SK-N-SH (cell line): Measurements from ENCODE around the gene TRPV6. TPM values are rescaled to one million over a fixed set of nuclear protein-coding genes. Genes with fewer than 3 reads are reported as not detected.

ENCODE experiments used
- CTCF ChIA-PET: fragments of 300-600, 350-600 bp; formaldehyde crosslinking; extraction: SDS; loops from one replicate; lab custom pipeline; 2021; lab: Yijun Ruan, JAX
- POLR2A ChIA-PET: fragments of 350-600 bp; sonication (Branson Sonifier 250); formaldehyde crosslinking; extraction: SDS; loops from one replicate; lab custom pipeline; 2020; ENCODE audit warnings: antibody characterized with exemption, inconsistent platforms; lab: Yijun Ruan, JAX
- DNase-seq: peaks from one replicate; pipeline ENCODE4 v3.0.0; 2012
- H2AFZ ChIP-seq: fragments of 200-600 bp; sonication (generic); 2 replicates; pipeline ENCODE4 v1.8.1; 2016; ENCODE audit warnings: antibody characterized with exemption, mild to moderate bottlenecking, low read depth
- H3F3A ChIP-seq: fragments of 200-600 bp; sonication (generic); replicated peaks from 2 replicates; pipeline ENCODE3; 2016; ENCODE audit warnings: antibody characterized with exemption, mild to moderate bottlenecking; ENCODE audit not compliant: insufficient read depth
- H3K27ac ChIP-seq, 2 experiments: fragments of 200-500 bp in 1 of 2; fragments of 200-600 bp in 1 of 2; sonication (Bioruptor generic) in 1 of 2; sonication (generic), shearing (Covaris generic) in 1 of 2; 2 replicates each; pipeline versions ENCODE4 v1.5.1 to v1.6.1; 2014 to 2016; ENCODE audit warnings: low read depth in 2 of 2, inconsistent platforms in 1 of 2, low read length in 1 of 2, mild to moderate bottlenecking in 1 of 2, mixed read lengths in 1 of 2
- H3K27me3 ChIP-seq: fragments of 200-600 bp; sonication (generic), shearing (Covaris generic); 2 replicates; pipeline ENCODE4 v1.6.1; 2016; ENCODE audit warnings: mixed run types; ENCODE audit not compliant: insufficient read depth
- H3K36me3 ChIP-seq, 2 experiments: fragments of 200-500 bp in 1 of 2; fragments of 200-600 bp in 1 of 2; sonication (Bioruptor generic) in 1 of 2; sonication (generic) in 1 of 2; replicated peaks in 1 of 2; 2 replicates each; pipeline versions ENCODE3 to v1.5.1; 2014 to 2016; ENCODE audit warnings: low read length in 1 of 2, mild to moderate bottlenecking in 1 of 2; ENCODE audit not compliant: insufficient read depth in 2 of 2, control insufficient read depth in 1 of 2
- H3K4me1 ChIP-seq, 2 experiments: fragments of 200-500 bp in 1 of 2; fragments of 200-600 bp in 1 of 2; sonication (Bioruptor generic) in 1 of 2; sonication (generic), shearing (Covaris generic) in 1 of 2; 2 replicates each; pipeline versions ENCODE4 v1.5.1 to v1.6.1; 2014 to 2016; ENCODE audit warnings: low read depth in 1 of 2, low read length in 1 of 2, mixed run types in 1 of 2; ENCODE audit not compliant: insufficient read depth in 2 of 2, control insufficient read depth in 1 of 2
- H3K4me2 ChIP-seq: fragments of 200-600 bp; sonication (generic), shearing (Covaris generic); 2 replicates; pipeline ENCODE4 v1.6.1; 2017; ENCODE audit warnings: mixed run types
- H3K4me3 ChIP-seq, 2 experiments: fragments of 200-500 bp in 1 of 2; fragments of 200-600 bp in 1 of 2; sonication (Bioruptor generic) in 1 of 2; sonication (generic), shearing (Covaris generic) in 1 of 2; 2 replicates each; pipeline versions ENCODE4 v1.5.1 to v1.8.1; 2014 to 2016; ENCODE audit warnings: low read depth in 2 of 2, inconsistent platforms in 1 of 2, low read length in 1 of 2, mild to moderate bottlenecking in 1 of 2, mixed read lengths in 1 of 2, moderate library complexity in 1 of 2
- H3K79me2 ChIP-seq: fragments of 200-600 bp; sonication (generic); 2 replicates; pipeline ENCODE4 v1.8.1; 2017; ENCODE audit warnings: mild to moderate bottlenecking; ENCODE audit not compliant: insufficient read depth
- H3K9ac ChIP-seq: fragments of 200-600 bp; sonication (generic); 2 replicates; pipeline ENCODE4 v1.6.1; 2017; ENCODE audit warnings: mixed run types
- H3K9me2 ChIP-seq: fragments of 200-600 bp; sonication (generic); 2 replicates; pipeline ENCODE4 v1.6.1; 2017; ENCODE audit warnings: mixed run types
- H3K9me3 ChIP-seq: fragments of 200-600 bp; sonication (generic); 2 replicates; pipeline ENCODE4 v1.6.1; 2017; ENCODE audit warnings: mixed run types, mild to moderate bottlenecking, moderate library complexity
- H4K20me1 ChIP-seq: fragments of 200-600 bp; sonication (generic); 2 replicates; pipeline ENCODE4 v1.6.1; 2017; ENCODE audit warnings: mild to moderate bottlenecking, mixed run types; ENCODE audit not compliant: insufficient read depth
- CHD2 ChIP-seq: fragments of 150-350 bp; IDR thresholded peaks from 2 replicates; pipeline ENCODE4 v1.6.1; 2018; ENCODE audit warnings: low read length; ENCODE audit not compliant: partially characterized antibody
- CTCF ChIP-seq: fragments of 200-600 bp; sonication (generic); IDR thresholded peaks from 2 replicates; pipeline ENCODE4 v1.6.1; 2017; ENCODE audit warnings: antibody characterized with exemption, mild to moderate bottlenecking, moderate library complexity
- ELF1 ChIP-seq: IDR thresholded peaks from 2 replicates; pipeline ENCODE4 v1.4.0; 2012
- EP300 ChIP-seq, 2 experiments: IDR thresholded peaks; 2 replicates each; pipeline versions ENCODE4 v1.4.0 to v1.6.1; 2012; ENCODE audit warnings: borderline replicate concordance in 1 of 2, low read depth in 1 of 2, low read length in 1 of 2
- FOXJ3 ChIP-seq: sonication (generic); formaldehyde crosslinking; IDR thresholded peaks from 2 replicates; pipeline ENCODE4 v1.5.1; 2020; ENCODE audit warnings: mild to moderate bottlenecking, missing genetic modification reagents
- GABPA ChIP-seq: IDR thresholded peaks from 2 replicates; pipeline ENCODE4 v1.4.0; 2012; ENCODE audit warnings: low read depth, mild to moderate bottlenecking
- JUND ChIP-seq: IDR thresholded peaks from 2 replicates; pipeline ENCODE4 v1.4.0; 2012
- MAX ChIP-seq: IDR thresholded peaks from 2 replicates; pipeline ENCODE4 v1.4.0; 2012; ENCODE audit warnings: low read depth
- MEF2A ChIP-seq: IDR thresholded peaks from 2 replicates; pipeline ENCODE4 v1.4.0; 2012; ENCODE audit warnings: low read depth, borderline replicate concordance
- MXI1 ChIP-seq: IDR thresholded peaks from 2 replicates; pipeline ENCODE4 v1.6.1; 2012; ENCODE audit warnings: mild to moderate bottlenecking, low read depth, low read length, improper control_type of control experiment
- NFIC ChIP-seq: IDR thresholded peaks from 2 replicates; pipeline ENCODE4 v1.4.0; 2012; ENCODE audit warnings: borderline replicate concordance
- NRF1 ChIP-seq: IDR thresholded peaks from 2 replicates; pipeline ENCODE4 v1.6.1; 2012; ENCODE audit warnings: low read depth, mild to moderate bottlenecking, low read length
- RFX5 ChIP-seq: IDR thresholded peaks from 2 replicates; pipeline ENCODE4 v1.6.1; 2012; ENCODE audit warnings: mild to moderate bottlenecking, improper control_type of control experiment, low read length
- SIN3A ChIP-seq: IDR thresholded peaks from 2 replicates; pipeline ENCODE4 v1.6.1; 2012; ENCODE audit warnings: low read depth, mild to moderate bottlenecking, low read length, moderate library complexity, borderline replicate concordance
- TCF12 ChIP-seq: IDR thresholded peaks from 2 replicates; pipeline ENCODE4 v1.4.0; 2012
- USF2 ChIP-seq: fragments of 150-350 bp; IDR thresholded peaks from 2 replicates; pipeline ENCODE4 v1.6.1; 2017; ENCODE audit warnings: antibody characterized with exemption, low read length, low read depth, borderline replicate concordance
- ZBTB33 ChIP-seq: IDR thresholded peaks from 2 replicates; pipeline ENCODE4 v1.4.0; 2012; ENCODE audit warnings: low read depth, borderline replicate concordance
- WGBS: methylation state at CpG from one replicate; pipeline ENCODE4 v1.1.6; 2017; ENCODE audit warnings: low lambda C conversion rate; 5-methylcytosine and 5-hydroxymethylcytosine counted together
- polyA plus RNA-seq, 3 experiments: library from polyadenylated mRNA; depleted of rRNA; stranded (reverse); fragments of >200 nt; gene quantifications; 2 replicates each; pipeline ENCODE4 v1.2.3, GENCODE V29; 2012
- TF ChIP-seq, protein P1 (sequence below): IDR thresholded peaks from 2 replicates; pipeline ENCODE4 v1.4.0; 2012; ENCODE audit warnings: low read depth, borderline replicate concordance
- TF ChIP-seq, protein P2 (sequence below): IDR thresholded peaks from 2 replicates; pipeline ENCODE4; 2012

TRPV6 gene
- polyA plus RNA-seq, 1 of the 3 experiments (the other 2 are of a cell fraction): not detected

GRCh38 chr7:142872106-142872675, 13.4 kb downstream of the TRPV6 start:
- TF ChIP-seq MXI1: no peak
- no peak for TF ChIP-seq CTCF
- no peak for TF ChIP-seq NRF1
- no peak for TF ChIP-seq FOXJ3 (CRISPR knock-in tag)
- TF ChIP-seq SIN3A: no peak
- no peak for TF ChIP-seq RFX5
- TF ChIP-seq, protein P1, sequence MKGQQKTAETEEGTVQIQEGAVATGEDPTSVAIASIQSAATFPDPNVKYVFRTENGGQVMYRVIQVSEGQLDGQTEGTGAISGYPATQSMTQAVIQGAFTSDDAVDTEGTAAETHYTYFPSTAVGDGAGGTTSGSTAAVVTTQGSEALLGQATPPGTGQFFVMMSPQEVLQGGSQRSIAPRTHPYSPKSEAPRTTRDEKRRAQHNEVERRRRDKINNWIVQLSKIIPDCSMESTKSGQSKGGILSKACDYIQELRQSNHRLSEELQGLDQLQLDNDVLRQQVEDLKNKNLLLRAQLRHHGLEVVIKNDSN: no peak
- no peak for TF ChIP-seq TCF12
- TF ChIP-seq, protein P2, sequence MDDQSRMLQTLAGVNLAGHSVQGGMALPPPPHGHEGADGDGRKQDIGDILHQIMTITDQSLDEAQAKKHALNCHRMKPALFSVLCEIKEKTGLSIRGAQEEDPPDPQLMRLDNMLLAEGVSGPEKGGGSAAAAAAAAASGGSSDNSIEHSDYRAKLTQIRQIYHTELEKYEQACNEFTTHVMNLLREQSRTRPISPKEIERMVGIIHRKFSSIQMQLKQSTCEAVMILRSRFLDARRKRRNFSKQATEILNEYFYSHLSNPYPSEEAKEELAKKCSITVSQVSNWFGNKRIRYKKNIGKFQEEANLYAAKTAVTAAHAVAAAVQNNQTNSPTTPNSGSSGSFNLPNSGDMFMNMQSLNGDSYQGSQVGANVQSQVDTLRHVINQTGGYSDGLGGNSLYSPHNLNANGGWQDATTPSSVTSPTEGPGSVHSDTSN: no peak
- TF ChIP-seq CHD2: no peak
- TF ChIP-seq ZBTB33: no peak
- no peak for TF ChIP-seq EP300 (IDR thresholded peaks at IDR 0.05; ENCODE audit: borderline replicate concordance in 1 of 2, low read depth in 1 of 2, low read length in 1 of 2)
- no peak for TF ChIP-seq USF2
- no peak for TF ChIP-seq MEF2A
- no peak for TF ChIP-seq GABPA
- TF ChIP-seq JUND: no peak
- TF ChIP-seq MAX: no peak
- TF ChIP-seq ELF1: no peak
- TF ChIP-seq NFIC: no peak
- Histone ChIP-seq H3K4me1 (no peaks in the 10 kb centered on the region), H2AFZ (no peak overlapping the region), H3K27ac (no peak overlapping the region), H3K4me2 (no peak overlapping the region), H3K9me3 (no peaks in the 10 kb centered on the region), H3K79me2 (no peaks in the 10 kb centered on the region), H3K9me2 (no peaks in the 10 kb centered on the region), H3K4me3 (no peak overlapping the region), H3K9ac (no peak overlapping the region), H3K36me3 (no peaks in the 10 kb centered on the region), H3F3A (no peaks in the 10 kb centered on the region), H3K27me3 (peaks cover 19% of the 10 kb centered on the region; the same call in 1 of the 2 replicates), H4K20me1 (no peaks in the 10 kb centered on the region)
- WGBS: 57% methylated on average over 15 of the region's 15 CpGs
- ChIA-PET CTCF (interaction anchor here (0.8 to 12.2 kb wide), 12 partner anchors 7 to 337 kb away, joined by 3 to 120 read pairs (median 7); no protein-coding TSS in a partner anchor), POLR2A (interaction anchor here (1.1 kb wide), 1 partner anchor 18 kb away, joined by 3 read pairs; the partner anchor contains the start of gene EPHB6)
- no peak for DNase-seq
